Activated CD4-positive, alpha-beta memory T cell treated with anti-CD3 and anti-CD28 coated beads for 36 hours (primary cell): ENCODE data around the gene FEM1B. TPM values are rescaled to one million over a fixed set of nuclear protein-coding genes. Genes with fewer than 3 reads are reported as not detected.

Experiments used
- CTCF ChIA-PET: fragments of 350-600 bp; sonication (Branson Sonifier 250); formaldehyde crosslinking; loops from one replicate; lab custom pipeline; 2021; ENCODE audit warnings: antibody characterized with exemption, inconsistent platforms; lab: Charles Lee
- POLR2A ChIA-PET: fragments of 350-600 bp; sonication (Branson Sonifier 250); formaldehyde crosslinking; loops from one replicate; lab custom pipeline; 2021; ENCODE audit warnings: antibody characterized with exemption; lab: Charles Lee
- DNase-seq: peaks from one replicate; pipeline ENCODE4 v3.0.0-alpha.2; 2020
- H3K27ac Mint-ChIP-seq: one replicate; pipeline ENCODE4 v1.8.0; 2021; ENCODE audit warnings: mixed read lengths
- H3K27me3 Mint-ChIP-seq: one replicate; pipeline ENCODE4 v1.8.0; 2021; ENCODE audit warnings: mixed read lengths
- H3K36me3 Mint-ChIP-seq: one replicate; pipeline ENCODE4 v1.8.0; 2021; ENCODE audit warnings: mixed read lengths
- H3K4me1 Mint-ChIP-seq: one replicate; pipeline ENCODE4 v1.8.0; 2021; ENCODE audit warnings: low read depth, mixed read lengths
- H3K4me3 Mint-ChIP-seq: one replicate; pipeline ENCODE4 v1.8.0; 2021; ENCODE audit warnings: mild to moderate bottlenecking, mixed read lengths
- H3K9me3 Mint-ChIP-seq: one replicate; pipeline ENCODE4 v1.8.0; 2021; ENCODE audit warnings: mixed read lengths
- intact Hi-C: fragments of 100-400 bp; cut with micrococcal nuclease; formaldehyde crosslinking; loops from one replicate; pipeline ENCODE4 v1.15.1; 2023
- total RNA-seq, 2 experiments: library from RNA; stranded (reverse); gene quantifications; one replicate each; pipeline ENCODE4 v1.2.3, GENCODE V29; 2021

Gene FEM1B
- total RNA-seq, 2 experiments from 2014 or later, result 32.6 to 34.2 TPM

DNA sequence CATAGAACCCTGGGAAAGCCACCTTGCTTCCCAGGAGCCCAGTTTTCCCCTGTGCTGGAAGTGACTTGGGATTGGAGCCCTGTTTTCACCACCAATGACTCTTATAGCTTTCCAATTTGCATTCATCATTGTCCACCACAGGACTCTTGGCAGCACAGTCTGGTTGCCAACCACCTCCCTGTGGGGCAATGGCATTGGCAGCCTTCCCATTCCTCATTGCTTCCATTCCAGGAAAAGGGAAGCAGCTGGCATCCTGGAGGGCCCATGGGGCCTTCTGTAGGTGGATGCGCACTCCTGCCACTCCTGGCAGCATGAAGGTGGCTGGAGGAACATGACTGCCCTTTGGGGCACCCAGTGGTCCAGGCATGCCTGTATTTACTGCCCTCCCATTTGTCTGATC is 57.7 kb downstream of the FEM1B start:
- intact Hi-C loops, result no loop called here
- H3K4me3 Mint-ChIP-seq, result no peak overlapping the region
- H3K27ac Mint-ChIP-seq, result no peak overlapping the region
- no peaks in the 10 kb centered on the region for H3K36me3 Mint-ChIP-seq
- ChIA-PET POLR2A (no interaction called here), CTCF (no interaction called here)
- DNase-seq, result no peak
- H3K9me3 Mint-ChIP-seq, result no peaks in the 10 kb centered on the region
- H3K27me3 Mint-ChIP-seq, result no peaks in the 10 kb centered on the region
- no peaks in the 10 kb centered on the region for H3K4me1 Mint-ChIP-seq

DNA sequence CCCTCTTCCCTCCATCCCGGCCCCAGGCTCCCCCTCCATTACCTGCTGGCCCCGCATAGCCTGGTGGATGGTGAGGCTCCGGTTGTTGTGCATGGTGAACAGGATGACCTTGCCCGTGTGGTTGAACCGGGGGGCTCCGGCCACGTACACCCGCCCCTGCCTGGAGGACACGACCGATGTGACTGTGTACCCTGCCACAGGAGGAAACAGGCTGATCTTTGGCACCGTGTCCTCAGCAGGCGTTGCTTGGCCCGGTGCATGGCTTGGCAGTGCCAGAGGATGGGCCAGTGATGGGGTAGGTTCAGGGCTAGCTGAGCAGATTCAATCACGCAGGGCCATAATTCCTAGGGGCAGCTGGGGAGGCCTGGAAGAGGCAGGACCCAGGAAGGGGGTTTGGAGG is 58.1 kb downstream of the FEM1B start:
- H3K27ac Mint-ChIP-seq, result no peak overlapping the region
- CTCF ChIA-PET, result no interaction called here
- DNase-seq, result no peak
- no peak overlapping the region for H3K4me3 Mint-ChIP-seq
- no peaks in the 10 kb centered on the region for H3K27me3 Mint-ChIP-seq
- no peaks in the 10 kb centered on the region for H3K36me3 Mint-ChIP-seq
- H3K9me3 Mint-ChIP-seq, result no peaks in the 10 kb centered on the region
- POLR2A ChIA-PET, result no interaction called here
- no peaks in the 10 kb centered on the region for H3K4me1 Mint-ChIP-seq
- intact Hi-C loops, result no loop called here

DNA sequence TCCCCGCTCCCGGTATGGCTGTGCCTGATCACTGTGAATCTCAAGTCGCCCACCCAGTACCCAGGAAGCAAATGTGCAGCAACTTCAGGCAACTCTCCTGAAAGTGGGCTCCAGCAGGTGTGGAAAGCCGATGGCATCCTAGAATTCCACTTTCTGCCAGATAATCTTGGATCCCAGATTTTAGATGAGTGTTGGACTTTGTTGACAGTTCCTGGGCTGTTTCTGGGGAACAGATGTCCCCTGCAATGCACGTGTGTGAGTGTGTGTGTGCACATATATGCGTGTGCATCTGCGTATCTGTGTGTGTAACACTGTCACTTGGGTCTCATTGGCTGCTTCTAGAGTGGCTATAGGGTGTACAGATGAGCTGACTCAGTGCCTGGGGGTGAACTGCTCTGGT is 59.0 kb downstream of the FEM1B start:
- H3K9me3 Mint-ChIP-seq, result no peaks in the 10 kb centered on the region
- no peaks in the 10 kb centered on the region for H3K27me3 Mint-ChIP-seq
- CTCF ChIA-PET, result no interaction called here

DNA sequence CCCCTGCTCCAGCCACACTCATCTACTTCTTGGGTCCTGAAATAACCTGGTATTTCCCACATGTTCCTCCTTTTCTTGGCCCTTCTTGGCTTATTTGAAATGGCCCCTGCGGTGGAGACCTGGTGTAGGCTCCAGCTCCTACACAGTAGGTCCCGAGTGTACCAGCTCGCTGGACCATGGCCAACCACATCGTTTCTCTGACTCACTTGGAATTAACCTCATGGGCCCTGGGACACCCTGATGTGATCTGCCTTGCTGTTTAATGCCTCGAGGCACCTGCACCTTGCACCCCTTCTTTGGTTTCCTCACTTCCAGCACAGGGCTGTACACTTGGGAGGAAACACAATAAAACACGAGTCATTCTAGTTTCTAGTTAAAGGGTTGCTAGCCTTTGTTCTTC is 60.3 kb downstream of the FEM1B start:
- no peaks in the 10 kb centered on the region for H3K36me3 Mint-ChIP-seq
- intact Hi-C loops, result no loop called here
- POLR2A ChIA-PET, result no interaction called here
- no peak for DNase-seq
- CTCF ChIA-PET, result no interaction called here
- no peak overlapping the region for H3K4me3 Mint-ChIP-seq
- no peaks in the 10 kb centered on the region for H3K27me3 Mint-ChIP-seq
- H3K27ac Mint-ChIP-seq, result no peak overlapping the region
- no peaks in the 10 kb centered on the region for H3K4me1 Mint-ChIP-seq
- no peaks in the 10 kb centered on the region for H3K9me3 Mint-ChIP-seq

More for the DNA sequence above, 59.0 kb downstream of the FEM1B start:
- Mint-ChIP-seq H3K27ac (no peak overlapping the region), H3K36me3 (no peaks in the 10 kb centered on the region), H3K4me1 (no peaks in the 10 kb centered on the region), H3K4me3 (no peak overlapping the region)
- POLR2A ChIA-PET, result no interaction called here
- intact Hi-C loops, result no loop called here
- no peak for DNase-seq

DNA sequence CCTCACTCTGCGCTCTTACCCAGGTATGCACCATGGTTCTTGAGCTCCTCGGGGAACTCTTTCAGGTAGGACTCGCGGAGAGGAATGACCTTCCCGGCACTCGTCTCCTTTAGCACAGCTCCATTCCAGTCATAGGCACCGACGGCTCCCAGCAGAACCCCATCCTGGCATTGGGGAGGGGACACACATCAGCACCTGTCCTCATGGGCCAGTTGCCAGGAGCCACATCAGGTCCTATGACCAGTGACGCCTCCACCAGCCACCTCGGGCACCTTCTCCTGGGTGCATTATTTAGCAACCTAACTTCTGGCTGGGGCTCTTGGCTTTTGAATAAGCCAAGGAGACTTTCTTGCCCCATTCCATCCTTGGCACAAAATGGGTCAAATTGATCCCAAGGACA is 61.9 kb downstream of the FEM1B start:
- Mint-ChIP-seq H3K9me3 (no peaks in the 10 kb centered on the region), H3K4me3 (no peak overlapping the region), H3K27ac (no peak overlapping the region), H3K36me3 (no peaks in the 10 kb centered on the region), H3K27me3 (no peaks in the 10 kb centered on the region), H3K4me1 (no peaks in the 10 kb centered on the region)
- no peak for DNase-seq
- CTCF ChIA-PET, result no interaction called here
- intact Hi-C loops, result no loop called here
- POLR2A ChIA-PET, result no interaction called here

DNA sequence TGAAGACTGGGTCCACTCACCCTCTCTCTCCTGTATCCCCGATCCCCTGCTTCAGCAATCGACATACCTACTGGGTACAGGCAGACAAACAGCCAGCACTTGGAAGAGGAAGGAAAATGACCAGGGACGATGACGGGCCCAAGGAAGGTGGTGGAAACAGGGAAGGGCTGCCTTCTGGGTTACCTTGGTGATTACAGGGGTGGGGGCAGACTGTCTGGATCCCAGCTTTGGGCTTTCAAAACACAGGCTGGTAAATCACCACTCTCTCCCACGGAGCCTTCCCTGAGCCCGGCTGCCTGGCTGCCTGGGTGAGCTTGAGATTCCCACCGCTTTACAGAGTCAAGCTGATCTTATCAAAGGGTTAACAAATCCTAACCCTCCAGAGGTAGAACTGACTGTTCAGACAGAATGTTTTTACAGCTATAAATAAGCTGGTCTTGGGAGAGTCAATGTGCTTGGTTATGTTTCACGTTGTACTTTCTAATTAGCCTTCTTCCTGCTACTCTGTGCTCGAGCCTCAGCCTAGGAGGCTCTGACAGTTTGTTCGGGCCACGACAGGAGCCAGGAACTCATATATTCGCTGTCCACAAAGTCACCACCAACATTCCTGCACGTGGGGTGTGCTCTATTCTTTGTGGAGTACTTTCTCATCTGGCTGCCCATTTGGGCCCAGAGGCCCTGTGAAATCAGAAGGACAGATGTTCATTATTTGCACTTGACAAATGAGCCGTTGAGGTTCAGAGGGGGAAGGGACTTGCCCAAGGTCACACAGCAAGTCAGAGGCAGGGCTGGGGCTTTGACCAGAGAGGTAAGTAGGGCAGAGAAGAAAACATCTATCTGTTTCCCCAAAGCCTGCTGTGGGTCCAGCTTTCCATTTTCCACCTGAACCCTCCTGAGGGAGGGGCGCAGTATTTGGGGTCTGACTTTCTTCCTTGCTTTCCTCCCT is 63.5 kb downstream of the FEM1B start:
- no peak overlapping the region for H3K4me3 Mint-ChIP-seq
- DNase-seq, result no peak
- intact Hi-C loops, result no loop called here
- POLR2A ChIA-PET, result no interaction called here
- H3K36me3 Mint-ChIP-seq, result no peaks in the 10 kb centered on the region
- H3K27ac Mint-ChIP-seq, result no peak overlapping the region
- no peaks in the 10 kb centered on the region for H3K9me3 Mint-ChIP-seq
- H3K4me1 Mint-ChIP-seq, result no peaks in the 10 kb centered on the region
- CTCF ChIA-PET, result no interaction called here
- no peaks in the 10 kb centered on the region for H3K27me3 Mint-ChIP-seq

DNA sequence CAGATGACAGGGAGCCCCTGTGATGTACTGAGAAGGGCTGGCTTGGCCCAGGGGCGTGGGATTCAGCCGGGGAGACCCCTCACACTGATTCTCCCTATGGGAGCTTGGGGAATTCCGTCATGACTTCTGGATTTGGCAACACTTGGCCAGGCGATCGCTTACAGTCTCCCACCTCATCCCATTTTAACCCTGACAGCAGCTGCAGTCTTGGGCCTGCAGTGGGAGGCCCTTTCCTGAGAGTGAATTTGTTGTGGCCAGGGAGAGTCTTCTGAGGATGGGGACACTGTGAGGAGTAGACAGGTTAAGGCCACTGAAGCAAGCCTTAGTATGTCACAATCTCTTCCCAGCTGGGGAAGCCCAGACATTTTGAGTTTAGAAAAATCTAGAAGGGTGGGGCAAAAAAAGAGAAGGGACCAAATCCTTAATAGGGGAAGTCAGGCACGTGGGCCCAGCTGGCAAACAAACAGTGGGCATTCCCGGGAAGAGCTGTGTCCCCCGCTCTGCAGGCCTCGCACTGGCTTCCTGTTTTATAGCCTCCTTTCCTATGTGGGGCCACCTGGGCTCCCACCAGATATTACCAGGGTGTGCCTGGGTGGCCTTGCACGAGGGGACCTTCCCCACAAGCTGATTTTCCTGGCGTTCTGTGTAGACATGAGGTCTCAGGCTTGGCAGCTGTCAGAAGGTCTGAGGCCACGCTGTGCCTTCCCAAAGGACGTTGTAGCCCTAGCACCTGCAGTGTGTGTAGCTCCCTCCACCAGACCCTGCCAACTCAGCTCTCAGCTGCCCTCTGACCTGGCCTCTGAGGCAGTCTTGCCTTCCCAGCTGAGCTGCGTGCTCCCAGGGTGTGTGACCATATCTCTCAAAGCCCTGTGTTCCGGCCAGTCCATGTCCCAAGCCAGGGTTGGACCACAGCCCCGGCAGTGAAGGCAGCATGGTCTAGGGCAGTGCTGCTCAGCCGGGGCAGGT is 64.5 kb downstream of the FEM1B start:
- Mint-ChIP-seq H3K9me3 (no peaks in the 10 kb centered on the region), H3K4me1 (no peaks in the 10 kb centered on the region), H3K27ac (no peak overlapping the region), H3K4me3 (no peak overlapping the region), H3K36me3 (no peaks in the 10 kb centered on the region), H3K27me3 (no peaks in the 10 kb centered on the region)
- CTCF ChIA-PET, result interaction anchor here (1.1 kb wide), 1 partner anchor 35 kb away, joined by 3 read pairs; no protein-coding TSS in a partner anchor
- DNase-seq, result no peak
- intact Hi-C loops, result no loop called here
- POLR2A ChIA-PET, result no interaction called here

DNA sequence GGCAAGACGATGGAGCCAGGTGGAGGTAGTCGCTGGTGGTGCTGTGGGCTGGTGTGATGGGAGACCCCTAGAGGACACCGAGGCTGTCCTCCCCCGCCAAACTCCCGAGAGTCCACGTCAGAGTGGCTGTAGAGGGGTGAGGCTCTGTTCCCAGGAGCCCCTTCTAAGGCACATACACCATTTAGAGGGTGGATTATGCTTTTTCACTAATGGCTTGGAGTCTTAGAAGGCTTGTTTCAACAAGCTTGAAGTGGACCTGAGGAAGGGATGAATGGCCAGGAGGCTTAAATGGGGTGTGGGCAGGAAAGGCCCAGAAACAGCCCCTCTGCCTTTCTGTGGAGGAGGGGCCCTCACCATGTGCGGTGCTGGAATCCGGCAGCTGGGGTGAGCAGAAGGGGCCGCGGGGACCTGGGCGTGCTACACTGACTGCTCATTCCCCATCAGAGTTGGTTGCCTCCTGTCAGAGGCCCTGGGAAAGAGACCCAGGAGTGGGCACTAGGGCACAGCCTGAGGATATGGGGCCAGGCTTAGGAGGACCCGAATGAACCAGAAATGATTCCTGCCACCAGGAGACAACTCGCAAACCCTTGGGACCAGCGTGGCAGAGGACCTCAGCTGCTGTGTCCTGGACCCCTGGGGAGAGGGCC is 66.2 kb downstream of the FEM1B start:
- H3K4me3 Mint-ChIP-seq, result no peak overlapping the region
- no peaks in the 10 kb centered on the region for H3K9me3 Mint-ChIP-seq
- intact Hi-C loops, result no loop called here
- H3K27ac Mint-ChIP-seq, result no peak overlapping the region
- POLR2A ChIA-PET, result no interaction called here
- CTCF ChIA-PET, result no interaction called here
- H3K4me1 Mint-ChIP-seq, result no peaks in the 10 kb centered on the region
- no peaks in the 10 kb centered on the region for H3K36me3 Mint-ChIP-seq
- no peak for DNase-seq
- H3K27me3 Mint-ChIP-seq, result no peaks in the 10 kb centered on the region

DNA sequence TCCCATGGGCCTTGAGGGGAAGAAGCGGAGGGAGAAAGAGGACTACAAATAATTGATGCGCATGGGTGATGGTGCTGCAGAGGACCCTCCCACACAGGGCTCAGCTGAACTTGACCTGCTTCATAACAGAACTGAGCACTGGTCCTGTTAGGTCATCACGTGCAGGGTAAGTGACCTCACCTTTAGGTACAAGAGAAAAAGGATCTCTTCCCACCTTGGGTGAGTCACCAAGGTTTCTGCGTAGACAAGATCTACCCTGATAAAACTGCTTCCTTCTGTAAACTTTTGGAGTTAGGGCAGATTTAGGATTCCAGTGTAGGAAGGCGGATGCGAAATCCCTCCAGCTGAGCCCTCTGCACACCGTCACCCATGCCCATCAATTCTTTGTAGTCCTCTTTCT is 67.1 kb downstream of the FEM1B start:
- Mint-ChIP-seq H3K4me1 (no peaks in the 10 kb centered on the region), H3K4me3 (no peak overlapping the region), H3K27ac (no peak overlapping the region), H3K9me3 (no peaks in the 10 kb centered on the region), H3K27me3 (no peaks in the 10 kb centered on the region), H3K36me3 (no peaks in the 10 kb centered on the region)
- intact Hi-C loops, result no loop called here
- CTCF ChIA-PET, result no interaction called here
- DNase-seq, result no peak
- POLR2A ChIA-PET, result no interaction called here

Other genes with a start within 250 kb of the FEM1B start
- 10 to 100 TPM; 29.4 to 30.9 TPM for gene PIAS1, start 223.4 kb upstream of the FEM1B start, total RNA-seq
- gene CALML4, start 72.4 kb upstream of the FEM1B start, total RNA-seq, result 1 to 10 TPM; 5.3 to 7.0 TPM
- 10 to 100 TPM; 32.9 to 34.2 TPM for gene CLN6, start 48.0 kb upstream of the FEM1B start, total RNA-seq
- gene ITGA11, start 154.4 kb downstream of the FEM1B start, total RNA-seq, result under 1 TPM; 0.56 to 0.59 TPM